GM18873 (cell line): ENCODE measurements around the gene VPS18.
"Not testable (repeated sequence)": the region's sequence is repeated elsewhere in the genome, so short reads cannot be mapped to it uniquely, and the experiment has no call there.

ENCODE experiments used
- ATAC-seq: cut with Tn5 transposase; IDR thresholded peaks from one replicate; pipeline ENCODE4 v1.9.1; 2021; ENCODE audit warnings: mild to moderate bottlenecking, moderate library complexity, moderate number of reproducible peaks; ENCODE audit not compliant: unreplicated experiment, low FRiP score

The VPS18 gene, protein sequence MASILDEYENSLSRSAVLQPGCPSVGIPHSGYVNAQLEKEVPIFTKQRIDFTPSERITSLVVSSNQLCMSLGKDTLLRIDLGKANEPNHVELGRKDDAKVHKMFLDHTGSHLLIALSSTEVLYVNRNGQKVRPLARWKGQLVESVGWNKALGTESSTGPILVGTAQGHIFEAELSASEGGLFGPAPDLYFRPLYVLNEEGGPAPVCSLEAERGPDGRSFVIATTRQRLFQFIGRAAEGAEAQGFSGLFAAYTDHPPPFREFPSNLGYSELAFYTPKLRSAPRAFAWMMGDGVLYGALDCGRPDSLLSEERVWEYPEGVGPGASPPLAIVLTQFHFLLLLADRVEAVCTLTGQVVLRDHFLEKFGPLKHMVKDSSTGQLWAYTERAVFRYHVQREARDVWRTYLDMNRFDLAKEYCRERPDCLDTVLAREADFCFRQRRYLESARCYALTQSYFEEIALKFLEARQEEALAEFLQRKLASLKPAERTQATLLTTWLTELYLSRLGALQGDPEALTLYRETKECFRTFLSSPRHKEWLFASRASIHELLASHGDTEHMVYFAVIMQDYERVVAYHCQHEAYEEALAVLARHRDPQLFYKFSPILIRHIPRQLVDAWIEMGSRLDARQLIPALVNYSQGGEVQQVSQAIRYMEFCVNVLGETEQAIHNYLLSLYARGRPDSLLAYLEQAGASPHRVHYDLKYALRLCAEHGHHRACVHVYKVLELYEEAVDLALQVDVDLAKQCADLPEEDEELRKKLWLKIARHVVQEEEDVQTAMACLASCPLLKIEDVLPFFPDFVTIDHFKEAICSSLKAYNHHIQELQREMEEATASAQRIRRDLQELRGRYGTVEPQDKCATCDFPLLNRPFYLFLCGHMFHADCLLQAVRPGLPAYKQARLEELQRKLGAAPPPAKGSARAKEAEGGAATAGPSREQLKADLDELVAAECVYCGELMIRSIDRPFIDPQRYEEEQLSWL

GRCh38 chr15:40893733-40894680 is at the start of gene VPS18:
TSS of gene VPS18 (plus strand) at chr15:40894450. CDS start at chr15:40894769, 319 bp downstream.
- peak; percentile 84 for ATAC-seq

- ATAC-seq: no peak
Measured at GRCh38 chr15:40844696-40845030, 49.6 kb upstream of the VPS18 start.

DNA sequence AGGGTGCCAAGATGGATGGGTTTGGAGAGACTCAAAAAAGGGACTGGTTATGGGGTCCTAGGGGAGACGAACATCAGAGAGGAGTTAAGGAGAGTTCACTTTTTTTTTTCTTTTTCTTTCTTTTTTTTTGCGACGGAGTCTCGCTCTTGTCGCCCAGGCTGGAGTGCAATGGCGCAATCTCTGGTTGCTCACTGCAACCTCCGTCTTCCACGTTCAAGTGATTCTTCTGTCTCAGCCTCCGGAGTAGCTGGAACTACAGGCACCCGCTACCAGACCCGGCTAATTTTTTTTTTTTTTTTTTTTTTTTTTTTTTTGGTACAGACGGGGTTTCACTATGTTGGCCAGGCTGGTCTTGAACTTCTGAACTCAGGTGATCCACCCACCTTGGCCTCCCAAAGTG is 49.2 kb upstream of the VPS18 start:
- no peak for ATAC-seq

DNA sequence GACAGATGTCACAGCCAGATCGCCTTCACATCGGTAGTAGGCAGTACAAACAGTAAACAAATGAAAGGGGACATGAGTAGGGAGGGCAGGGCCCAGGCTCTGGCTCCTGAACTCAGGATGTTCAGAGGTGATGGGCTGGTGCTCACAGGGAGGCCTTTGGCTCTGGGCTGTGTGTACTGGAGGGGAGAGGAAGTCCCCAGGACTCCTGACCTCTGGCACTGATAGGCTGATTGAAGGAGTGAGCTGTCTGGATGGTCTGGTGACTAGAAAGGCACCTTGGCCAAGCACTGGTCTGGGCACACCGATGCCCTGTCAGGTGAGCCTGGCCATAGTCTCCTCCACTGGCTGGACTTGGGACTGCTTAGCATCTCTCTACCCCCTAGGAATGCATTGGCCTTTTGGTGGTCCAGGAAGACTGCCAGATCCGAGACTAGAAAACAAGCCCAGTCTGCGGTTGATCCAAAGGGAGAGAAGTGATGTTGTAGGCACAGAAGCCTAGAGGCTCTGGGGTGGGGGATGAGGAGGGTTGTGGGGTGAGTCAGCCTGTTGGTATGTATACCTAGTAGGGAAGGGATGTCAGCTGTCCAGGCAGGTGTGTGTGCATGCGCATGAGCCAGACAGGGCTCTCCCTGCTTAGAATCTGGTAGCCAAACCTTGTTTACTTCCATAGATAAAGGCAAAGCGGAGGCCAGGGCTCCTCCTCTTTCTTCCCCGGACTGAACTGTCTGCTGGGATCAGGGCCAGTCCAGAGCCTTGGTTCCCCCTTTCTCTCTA is 48.6 kb upstream of the VPS18 start:
- ATAC-seq: no peak

GRCh38 chr15:40846841-40847222 is 47.4 kb upstream of the VPS18 start:
- ATAC-seq: no peak

DNA sequence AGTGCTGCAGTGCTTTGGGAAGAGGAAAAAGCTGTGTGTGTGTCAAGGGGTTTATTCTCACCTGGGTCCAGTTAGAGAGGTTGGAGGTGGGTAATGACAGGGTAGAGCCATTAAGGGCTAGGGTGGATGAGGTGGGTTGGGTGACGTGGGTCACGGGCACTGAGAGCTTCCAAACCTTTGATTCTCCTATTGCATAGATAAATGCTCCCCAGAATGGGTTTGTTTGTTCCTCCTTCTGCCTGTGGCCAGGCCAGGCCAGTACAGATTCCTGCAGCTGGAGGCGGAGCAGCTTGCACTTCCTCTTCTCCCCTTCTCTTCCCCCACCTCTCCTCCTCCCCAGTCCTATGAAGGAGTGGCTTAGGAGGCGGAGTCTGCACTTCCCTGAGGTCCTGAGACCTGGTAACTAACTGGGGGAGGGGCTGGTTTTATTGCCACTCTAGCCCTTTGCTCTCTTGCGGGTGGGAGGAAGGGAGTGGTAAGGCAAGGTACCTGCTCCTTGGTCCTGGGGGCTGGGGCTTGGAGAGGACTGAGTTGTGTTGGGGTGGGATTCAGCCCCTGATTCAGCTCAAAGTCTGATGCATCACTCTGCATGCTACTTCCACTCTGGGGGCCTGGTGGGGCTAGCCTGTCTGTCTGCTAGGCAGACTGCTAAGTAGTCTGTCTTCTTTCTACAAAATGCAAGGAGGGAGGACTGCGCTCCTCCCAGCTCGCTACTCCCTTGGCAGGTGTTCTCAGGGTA is 46.9 kb upstream of the VPS18 start:
- ATAC-seq: no peak

DNA sequence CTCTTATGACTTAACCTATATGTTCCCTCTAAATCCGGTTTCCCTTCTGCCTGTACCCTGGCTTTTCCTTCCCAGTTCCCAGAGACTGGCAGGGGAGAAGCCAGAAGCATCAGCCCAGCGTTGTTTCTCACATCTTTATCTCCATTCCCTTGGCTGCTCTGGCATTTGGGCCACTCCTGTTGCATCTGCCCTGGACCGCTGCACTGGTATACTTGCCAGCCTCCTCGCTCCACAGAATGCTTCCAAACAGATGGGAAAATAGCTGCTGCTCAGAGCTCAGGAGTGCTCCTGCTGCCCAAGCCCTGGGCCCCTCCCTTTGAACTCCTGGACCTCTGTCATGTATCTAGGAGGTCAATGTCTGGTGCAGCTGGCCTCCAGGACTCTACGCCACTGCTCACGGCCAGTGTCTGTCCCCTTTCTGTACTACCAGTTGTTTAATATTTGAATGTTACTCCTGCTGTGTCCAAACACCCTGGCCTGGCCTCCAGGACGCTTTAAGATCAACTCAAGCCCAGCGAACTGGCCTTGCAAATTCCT is 43.6 kb upstream of the VPS18 start:
- no peak for ATAC-seq

DNA sequence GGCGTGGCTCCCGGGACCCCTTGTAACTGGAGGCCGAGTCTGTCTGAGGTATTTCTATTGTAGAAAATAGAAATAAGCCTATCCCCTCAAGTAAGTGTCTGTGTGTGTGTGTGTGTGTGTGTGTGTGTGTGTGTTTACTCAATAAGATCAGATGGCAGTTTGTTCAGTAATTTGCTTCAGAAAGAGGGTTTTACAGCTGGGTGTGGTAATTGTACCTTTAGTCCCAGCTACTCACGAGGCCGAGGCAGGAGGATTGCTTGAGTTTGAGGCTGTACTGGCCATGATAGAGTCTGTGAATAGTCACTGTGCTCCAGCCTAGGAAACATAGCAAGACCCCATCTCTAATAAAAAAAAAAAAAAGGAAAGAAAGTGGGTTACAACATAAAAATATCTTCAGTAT is 41.7 kb upstream of the VPS18 start:
- no peak for ATAC-seq

DNA sequence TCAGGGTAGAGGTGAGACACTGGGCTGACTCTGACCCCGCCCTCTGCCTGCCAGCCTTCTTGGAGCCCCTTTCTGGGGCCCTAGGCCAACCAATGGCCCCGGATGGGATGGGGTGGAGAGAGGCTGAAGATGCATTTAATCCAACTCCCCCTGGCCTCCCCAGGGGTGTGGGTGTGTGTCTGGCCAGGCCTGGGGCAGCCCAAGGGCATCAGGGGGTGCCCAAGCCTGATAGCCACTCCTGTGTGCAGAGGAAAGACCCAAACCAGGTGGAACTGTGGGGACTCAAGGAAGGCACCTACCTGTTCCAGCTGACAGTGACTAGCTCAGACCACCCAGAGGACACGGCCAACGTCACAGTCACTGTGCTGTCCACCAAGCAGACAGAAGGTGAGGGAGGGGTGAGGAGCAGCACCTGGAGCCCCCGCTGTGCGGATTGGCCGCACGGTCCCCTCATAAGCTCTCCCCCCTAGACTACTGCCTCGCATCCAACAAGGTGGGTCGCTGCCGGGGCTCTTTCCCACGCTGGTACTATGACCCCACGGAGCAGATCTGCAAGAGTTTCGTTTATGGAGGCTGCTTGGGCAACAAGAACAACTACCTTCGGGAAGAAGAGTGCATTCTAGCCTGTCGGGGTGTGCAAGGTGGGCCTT is 40.9 kb upstream of the VPS18 start:
- no peak for ATAC-seq

DNA sequence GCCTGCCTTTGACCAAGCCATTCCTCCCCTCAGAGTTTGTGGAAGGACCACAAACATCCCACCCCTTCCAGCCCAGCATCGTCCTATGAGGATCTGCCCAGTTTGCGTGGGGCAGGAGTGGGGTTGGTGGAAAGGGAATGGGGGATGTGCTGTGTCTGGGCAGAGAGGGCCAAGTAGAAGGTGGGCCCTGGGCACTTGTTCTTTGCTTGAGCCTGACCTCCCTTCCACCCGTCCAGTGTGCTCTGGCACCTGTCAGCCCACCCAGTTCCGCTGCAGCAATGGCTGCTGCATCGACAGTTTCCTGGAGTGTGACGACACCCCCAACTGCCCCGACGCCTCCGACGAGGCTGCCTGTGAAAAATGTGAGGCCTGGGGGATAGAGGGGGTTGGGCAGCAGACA is 40.1 kb upstream of the VPS18 start:
- no peak for ATAC-seq

GRCh38 chr15:40855706-40856234 is 38.5 kb upstream of the VPS18 start:
- no peak for ATAC-seq

DNA sequence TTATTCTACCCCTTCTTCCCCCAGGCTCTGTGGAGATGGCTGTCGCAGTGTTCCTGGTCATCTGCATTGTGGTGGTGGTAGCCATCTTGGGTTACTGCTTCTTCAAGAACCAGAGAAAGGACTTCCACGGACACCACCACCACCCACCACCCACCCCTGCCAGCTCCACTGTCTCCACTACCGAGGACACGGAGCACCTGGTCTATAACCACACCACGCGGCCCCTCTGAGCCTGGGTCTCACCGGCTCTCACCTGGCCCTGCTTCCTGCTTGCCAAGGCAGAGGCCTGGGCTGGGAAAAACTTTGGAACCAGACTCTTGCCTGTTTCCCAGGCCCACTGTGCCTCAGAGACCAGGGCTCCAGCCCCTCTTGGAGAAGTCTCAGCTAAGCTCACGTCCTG is 37.5 kb upstream of the VPS18 start:
- ATAC-seq: no peak

- ATAC-seq: no peak
Measured at GRCh38 chr15:40857601-40858341, 36.5 kb upstream of the VPS18 start.

GRCh38 chr15:40858706-40859105 is 35.5 kb upstream of the VPS18 start:
- no peak for ATAC-seq

- ATAC-seq: no peak
Measured at GRCh38 chr15:40859206-40859851, 34.9 kb upstream of the VPS18 start.

- ATAC-seq: not testable (repeated sequence)
Measured at GRCh38 chr15:40861147-40861546, 33.1 kb upstream of the VPS18 start.
